ENCODE measurements around the gene ZNF423. TPM values are rescaled to one million over a fixed set of nuclear protein-coding genes. Genes with fewer than 3 reads are reported as not detected.

The ZNF423 gene
- total and polyA plus RNA-seq, 4 donors = 1.1 to 14.8 (median 3.3) TPM

DNA sequence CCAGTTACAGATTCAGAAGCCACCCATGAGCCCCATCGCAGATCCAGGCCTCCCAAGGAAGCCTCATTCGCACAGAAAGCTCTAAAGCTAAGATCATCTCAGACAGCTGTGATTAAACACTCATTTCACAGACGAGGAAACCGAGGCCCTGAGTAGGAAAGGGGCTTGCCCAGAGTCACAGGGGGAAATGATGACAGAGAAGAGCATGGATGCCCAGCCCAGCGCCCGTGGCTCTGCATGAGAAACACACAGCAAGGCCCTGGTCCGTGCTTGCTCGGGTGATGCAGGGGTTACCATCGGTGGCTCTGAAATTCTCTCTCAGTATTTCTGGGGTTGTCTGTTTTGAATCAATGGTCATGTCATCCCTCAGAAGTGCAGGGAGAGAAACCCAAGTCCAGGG lies 372.7 kb downstream of the ZNF423 start:
- Histone ChIP-seq H3K9ac (ENCODE audit: insufficient read depth in 1 of 2, low read length in 2 of 2) (no peak overlapping the region), H3K27ac (ENCODE audit: low read depth in 1 of 2, low read length in 1 of 2) (no peak overlapping the region), H3K4me3 (no peak overlapping the region), H3K36me3 (ENCODE audit: control insufficient read depth in 4 of 4, insufficient read depth in 4 of 4, low read length in 4 of 4) (peaks cover 0 to 3% (median 0%) of the 10 kb centered on the region in 4 donors), H3K9me3 (ENCODE audit: control insufficient read depth in 4 of 4, insufficient read depth in 3 of 4, low read length in 3 of 4) (peaks cover 0 to 2% (median 0%) of the 10 kb centered on the region in 4 donors), H3K27me3 (ENCODE audit: control insufficient read depth in 3 of 3, insufficient read depth in 3 of 3, low read length in 2 of 3) (no peaks in the 10 kb centered on the region), H3K4me1 (ENCODE audit: control insufficient read depth in 5 of 5, insufficient read depth in 5 of 5, low read length in 5 of 5) (peaks cover 0 to 8% (median 5%) of the 10 kb centered on the region in 5 donors)
- TF ChIP-seq, protein P1, sequence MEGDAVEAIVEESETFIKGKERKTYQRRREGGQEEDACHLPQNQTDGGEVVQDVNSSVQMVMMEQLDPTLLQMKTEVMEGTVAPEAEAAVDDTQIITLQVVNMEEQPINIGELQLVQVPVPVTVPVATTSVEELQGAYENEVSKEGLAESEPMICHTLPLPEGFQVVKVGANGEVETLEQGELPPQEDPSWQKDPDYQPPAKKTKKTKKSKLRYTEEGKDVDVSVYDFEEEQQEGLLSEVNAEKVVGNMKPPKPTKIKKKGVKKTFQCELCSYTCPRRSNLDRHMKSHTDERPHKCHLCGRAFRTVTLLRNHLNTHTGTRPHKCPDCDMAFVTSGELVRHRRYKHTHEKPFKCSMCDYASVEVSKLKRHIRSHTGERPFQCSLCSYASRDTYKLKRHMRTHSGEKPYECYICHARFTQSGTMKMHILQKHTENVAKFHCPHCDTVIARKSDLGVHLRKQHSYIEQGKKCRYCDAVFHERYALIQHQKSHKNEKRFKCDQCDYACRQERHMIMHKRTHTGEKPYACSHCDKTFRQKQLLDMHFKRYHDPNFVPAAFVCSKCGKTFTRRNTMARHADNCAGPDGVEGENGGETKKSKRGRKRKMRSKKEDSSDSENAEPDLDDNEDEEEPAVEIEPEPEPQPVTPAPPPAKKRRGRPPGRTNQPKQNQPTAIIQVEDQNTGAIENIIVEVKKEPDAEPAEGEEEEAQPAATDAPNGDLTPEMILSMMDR (IDR thresholded peaks at IDR 0.05; ENCODE audit: control extremely low read depth, extremely low read depth) = no peak
- DNase-seq = no peak
- WGBS, 2 donors = 95% methylated on average over 9 of the region's 9 CpGs
- no peak for ATAC-seq (ENCODE audit: insufficient read depth, low FRiP score)

DNA sequence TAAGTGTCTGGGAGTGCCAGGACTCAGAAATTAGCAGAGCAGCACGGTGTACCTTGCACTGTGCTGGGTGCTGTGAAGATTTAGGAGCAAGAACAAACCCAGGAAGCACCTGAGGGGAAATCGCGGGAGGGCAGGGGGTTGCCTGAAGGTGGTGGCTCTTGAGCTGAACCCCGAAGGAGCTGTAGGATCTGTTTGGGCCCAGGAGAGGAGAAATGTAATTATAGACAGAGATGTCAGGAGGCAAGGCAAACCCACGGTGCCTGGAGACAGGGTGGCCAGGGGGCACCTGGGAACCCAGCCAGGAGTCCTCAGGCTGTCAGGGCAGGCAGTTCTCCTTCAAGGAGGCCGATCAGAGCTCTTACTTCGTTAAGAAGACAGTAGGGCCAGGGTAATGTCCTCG lies 373.2 kb downstream of the ZNF423 start:
- H3K9ac ChIP-seq (ENCODE audit: insufficient read depth in 1 of 2, low read length in 2 of 2) = no peak overlapping the region
- H3K27ac ChIP-seq (ENCODE audit: low read depth in 1 of 2, low read length in 1 of 2) = no peak overlapping the region
- no peaks in the 10 kb centered on the region for H3K27me3 ChIP-seq (ENCODE audit: control insufficient read depth in 3 of 3, insufficient read depth in 3 of 3, low read length in 2 of 3)
- peaks cover 0 to 3% (median 0%) of the 10 kb centered on the region in 4 donors for H3K36me3 ChIP-seq (ENCODE audit: control insufficient read depth in 4 of 4, insufficient read depth in 4 of 4, low read length in 4 of 4)
- TF ChIP-seq, protein P1 (IDR thresholded peaks at IDR 0.05; ENCODE audit: control extremely low read depth, extremely low read depth) = no peak
- DNase-seq = no peak
- peaks cover 0 to 8% (median 5%) of the 10 kb centered on the region in 5 donors for H3K4me1 ChIP-seq (ENCODE audit: control insufficient read depth in 5 of 5, insufficient read depth in 5 of 5, low read length in 5 of 5)
- no peak for ATAC-seq (ENCODE audit: insufficient read depth, low FRiP score)
- H3K9me3 ChIP-seq (ENCODE audit: control insufficient read depth in 4 of 4, insufficient read depth in 3 of 4, low read length in 3 of 4) = peaks cover 0 to 2% (median 0%) of the 10 kb centered on the region in 4 donors
- 45 to 54% methylated on average over 8 of the region's 8 CpGs for WGBS, 2 donors
- H3K4me3 ChIP-seq = no peak overlapping the region

DNA sequence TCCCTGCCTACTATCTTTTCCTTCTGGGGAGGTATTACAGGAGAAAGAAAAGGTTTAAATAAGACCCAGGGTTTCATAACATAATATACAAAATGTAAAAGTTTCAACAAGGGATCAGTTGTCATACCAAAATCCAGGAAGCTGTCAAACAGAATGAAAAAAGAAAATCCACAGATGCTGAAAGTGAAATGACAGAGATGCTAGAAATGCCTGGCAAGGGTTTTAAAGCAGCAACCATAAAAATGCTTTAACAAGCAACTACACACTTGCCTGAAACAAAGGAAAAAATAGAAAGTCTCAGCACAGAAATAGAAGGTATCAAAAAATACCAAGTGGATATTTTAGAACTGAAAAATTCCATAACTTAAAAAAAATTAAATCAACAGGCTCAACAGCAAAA lies 377.3 kb downstream of the ZNF423 start:
- DNase-seq (no peak), ATAC-seq (ENCODE audit: insufficient read depth, low FRiP score) (no peak)
- H3K27me3 ChIP-seq (ENCODE audit: control insufficient read depth in 3 of 3, insufficient read depth in 3 of 3, low read length in 2 of 3) = peaks cover 0 to 4% (median 0%) of the 10 kb centered on the region in 3 donors
- no peak overlapping the region for H3K9ac ChIP-seq (ENCODE audit: insufficient read depth in 1 of 2, low read length in 2 of 2)
- H3K9me3 ChIP-seq (ENCODE audit: control insufficient read depth in 4 of 4, insufficient read depth in 3 of 4, low read length in 3 of 4) = no peaks in the 10 kb centered on the region
- H3K4me1 ChIP-seq (ENCODE audit: control insufficient read depth in 5 of 5, insufficient read depth in 5 of 5, low read length in 5 of 5) = peaks cover 0 to 1% (median under 1%) of the 10 kb centered on the region in 5 donors
- H3K36me3 ChIP-seq (ENCODE audit: control insufficient read depth in 4 of 4, insufficient read depth in 4 of 4, low read length in 4 of 4) = no peaks in the 10 kb centered on the region
- H3K4me3 ChIP-seq = no peak overlapping the region
- H3K27ac ChIP-seq (ENCODE audit: low read depth in 1 of 2, low read length in 1 of 2) = no peak overlapping the region
- TF ChIP-seq, protein P1 (IDR thresholded peaks at IDR 0.05; ENCODE audit: control extremely low read depth, extremely low read depth) = no peak

DNA sequence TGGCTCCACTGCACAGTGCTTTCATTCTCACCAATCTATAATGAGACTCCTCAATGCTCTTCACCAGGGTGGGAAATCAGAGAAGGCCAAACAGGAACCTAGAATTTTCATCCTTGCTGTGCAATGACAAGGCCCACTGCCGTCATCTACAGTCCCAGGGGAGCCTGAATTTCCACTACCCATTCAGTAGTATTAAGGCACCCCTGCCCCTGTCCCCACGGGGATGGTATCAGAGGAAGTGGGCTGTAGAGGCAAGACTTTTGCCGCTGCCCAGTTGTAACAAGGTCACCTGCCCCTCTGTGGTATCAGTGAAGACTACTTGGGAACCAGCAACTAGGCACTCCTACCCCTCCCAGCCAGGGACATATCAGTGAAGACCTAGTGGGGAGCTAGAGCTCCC lies 377.8 kb downstream of the ZNF423 start:
- Histone ChIP-seq H3K27ac (ENCODE audit: low read depth in 1 of 2, low read length in 1 of 2) (no peak overlapping the region), H3K4me3 (no peak overlapping the region), H3K9me3 (ENCODE audit: control insufficient read depth in 4 of 4, insufficient read depth in 3 of 4, low read length in 3 of 4) (no peaks in the 10 kb centered on the region), H3K4me1 (ENCODE audit: control insufficient read depth in 5 of 5, insufficient read depth in 5 of 5, low read length in 5 of 5) (no peaks in the 10 kb centered on the region), H3K27me3 (ENCODE audit: control insufficient read depth in 3 of 3, insufficient read depth in 3 of 3, low read length in 2 of 3) (peaks cover 0 to 4% (median 0%) of the 10 kb centered on the region in 3 donors), H3K36me3 (ENCODE audit: control insufficient read depth in 4 of 4, insufficient read depth in 4 of 4, low read length in 4 of 4) (no peaks in the 10 kb centered on the region), H3K9ac (ENCODE audit: insufficient read depth in 1 of 2, low read length in 2 of 2) (no peak overlapping the region)
- TF ChIP-seq, protein P1 (IDR thresholded peaks at IDR 0.05; ENCODE audit: control extremely low read depth, extremely low read depth) = no peak
- ATAC-seq (ENCODE audit: insufficient read depth, low FRiP score) (no peak), DNase-seq (no peak)
- 82 to 92% methylated on average over 3 of the region's 3 CpGs for WGBS, 2 donors

Data from lung (tissue), 12 donors.